Embryonic facial prominence (tissue), 1 donor: Measurements from ENCODE around the gene CHRNA7.
"Not testable (repeated sequence)": the region's sequence is repeated elsewhere in the genome, so short reads cannot be mapped to it uniquely, and the experiment has no call there.

Experiments
- DNase-seq: peaks from one replicate; pipeline ENCODE4 v3.0.0-alpha.2; 2016; ENCODE audit errors: extremely low spot score

Gene CHRNA7

GRCh38 chr15:32193780-32194179, 163.5 kb downstream of the CHRNA7 start:
- not testable (repeated sequence) for DNase-seq

DNA sequence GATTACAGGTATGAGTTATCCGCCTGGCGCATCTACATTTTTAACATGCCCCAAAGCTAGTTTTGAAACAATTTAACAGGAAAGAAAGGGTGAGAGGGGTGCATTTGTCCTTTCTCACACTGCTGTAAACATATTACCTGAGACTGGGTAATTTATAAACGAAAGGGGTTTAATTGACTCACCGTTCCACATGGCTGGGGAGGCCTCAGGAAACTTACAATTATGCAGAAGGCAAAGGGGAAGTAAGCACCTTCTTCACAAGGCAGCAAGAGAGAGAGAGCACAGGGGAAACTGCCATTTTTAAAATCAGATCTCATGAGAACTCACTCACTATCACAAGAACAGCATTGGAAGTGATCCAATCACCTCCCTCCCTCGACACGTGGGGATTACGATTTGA, 165.9 kb downstream of the CHRNA7 start:
- DNase-seq: not testable (repeated sequence)

GRCh38 chr15:32198938-32199337, 168.6 kb downstream of the CHRNA7 start:
- DNase-seq: not testable (repeated sequence)

DNA sequence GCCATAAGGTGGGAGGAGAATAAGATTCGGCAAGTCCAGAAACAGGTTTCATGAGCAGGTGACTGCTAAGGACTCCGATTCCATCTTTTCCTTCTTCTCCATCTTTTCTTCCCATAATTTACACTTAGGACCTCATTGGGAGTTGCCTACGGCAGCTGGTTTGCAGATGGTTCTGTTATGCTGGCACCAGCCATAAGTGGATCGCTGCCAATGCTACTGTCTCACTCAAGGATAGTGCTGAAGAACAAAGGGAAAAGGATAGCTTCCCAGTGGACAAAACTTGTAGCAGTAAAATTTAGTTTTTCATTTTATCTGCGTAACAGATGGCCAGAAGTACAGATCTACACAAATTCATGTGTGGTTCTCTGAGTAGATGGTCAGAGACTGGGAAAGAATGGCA, 178.8 kb downstream of the CHRNA7 start:
- not testable (repeated sequence) for DNase-seq

DNA sequence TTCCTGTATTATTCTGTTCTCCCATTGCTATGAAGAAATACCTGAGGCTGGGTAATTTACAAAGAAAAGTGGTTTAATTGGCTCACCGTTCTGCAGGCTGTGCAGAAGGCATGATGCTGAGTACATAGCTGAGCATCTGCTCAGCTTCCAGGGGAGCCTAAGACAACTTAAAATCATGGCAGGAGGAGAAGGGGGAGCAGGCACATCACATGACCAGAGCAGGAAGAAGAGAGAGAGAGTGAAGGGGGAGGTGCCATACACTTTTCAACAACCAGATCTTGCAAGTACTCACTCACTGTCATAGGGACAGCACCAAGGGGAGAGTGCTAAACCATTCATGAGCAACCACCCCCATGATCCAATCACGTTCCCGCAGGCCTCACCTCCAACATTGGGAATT, 188.4 kb downstream of the CHRNA7 start:
- no peak for DNase-seq
